ENCODE measurements around the gene IRAK2.

DNA sequence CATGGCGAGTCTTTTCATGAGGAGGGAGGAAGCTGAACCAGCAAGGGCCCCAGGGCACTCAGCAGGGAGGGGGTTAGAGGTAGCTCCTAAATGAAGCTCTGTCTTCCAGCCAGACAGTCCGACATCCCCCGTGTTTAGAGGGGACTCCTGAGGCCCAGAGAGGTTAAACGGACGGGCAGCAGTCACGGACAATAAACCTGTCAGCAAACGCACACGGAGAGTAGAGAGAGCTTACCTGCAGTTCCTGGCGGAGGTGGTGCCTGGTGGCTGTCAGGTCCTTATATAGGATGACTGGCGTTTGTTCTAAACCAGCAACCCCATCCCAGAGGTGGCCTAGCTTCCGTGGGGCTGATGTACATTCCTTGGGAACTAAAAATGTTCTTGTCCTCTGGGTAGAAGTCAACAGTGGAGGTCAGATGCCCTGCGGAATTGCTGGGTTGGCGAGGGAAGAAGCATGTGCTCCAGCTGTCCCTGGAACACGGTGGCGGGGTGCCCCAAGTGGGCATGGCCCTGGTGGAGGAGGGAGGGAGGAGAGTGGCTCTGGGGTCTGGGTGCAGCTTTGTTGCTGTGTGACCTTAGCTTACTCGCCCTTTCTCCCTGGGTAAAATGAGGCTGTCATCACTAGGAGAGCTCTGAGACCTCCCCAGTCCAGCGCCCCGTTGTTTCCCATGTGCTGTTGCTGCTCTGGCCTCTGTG lies 125.9 kb downstream of the IRAK2 start:
- TF ChIP-seq POLR2A (IDR thresholded peaks at IDR 0.05; ENCODE audit: low read depth, low read length) = no peak
- TF ChIP-seq TAF1 (IDR thresholded peaks at IDR 0.05; ENCODE audit: low read depth, low read length) = no peak

Data from GM12891 (cell line).